Natural killer cell (primary cell): ENCODE data around the gene SNAPC4. TPM values are rescaled to one million over a fixed set of nuclear protein-coding genes. Genes with fewer than 3 reads are reported as not detected.
A peak's percentile ranks its signal among the peaks of the same experiment; 100 is the strongest.

Source experiments
- ATAC-seq, 3 donors: fragments of 150-1000 bp in 2 of 3; fragments of 200-7000 bp in 1 of 3; cut with Tn5 transposase; 1 replicate in 1 of 3; 2 replicates in 2 of 3; pipeline ENCODE4 v1.10.0; 2021; ENCODE audit warnings: mild to moderate bottlenecking in 2 of 3, moderate library complexity in 2 of 3
- DNase-seq, 2 donors: peaks; one replicate each; pipeline versions ENCODE4 v3.0.0 to v3.0.0-alpha.2; 2013 to 2021; ENCODE audit warnings: mixed read lengths in 1 of 2
- H3K27ac ChIP-seq: one replicate; pipeline ENCODE4 v1.5.1; 2013; ENCODE audit warnings: mild to moderate bottlenecking, low read length
- H3K27me3 ChIP-seq: one replicate; pipeline ENCODE4 v1.6.1; 2013; ENCODE audit warnings: low read length; ENCODE audit not compliant: control insufficient read depth, insufficient read depth
- H3K36me3 ChIP-seq: one replicate; pipeline ENCODE4 v1.6.1; 2013; ENCODE audit warnings: low read length; ENCODE audit not compliant: control insufficient read depth, insufficient read depth
- H3K4me1 ChIP-seq: one replicate; pipeline ENCODE4 v1.6.1; 2013; ENCODE audit warnings: low read length; ENCODE audit not compliant: control insufficient read depth, insufficient read depth
- H3K4me3 ChIP-seq: one replicate; pipeline ENCODE4 v1.5.1; 2013; ENCODE audit warnings: low read length
- H3K9me3 ChIP-seq: one replicate; pipeline ENCODE4 v1.6.1; 2013; ENCODE audit warnings: low read length; ENCODE audit not compliant: control insufficient read depth, insufficient read depth
- H3K27ac Mint-ChIP-seq, 2 donors: one replicate each; pipeline ENCODE4 v1.8.0; 2022; ENCODE audit warnings: mild to moderate bottlenecking in 2 of 2, mixed read lengths in 2 of 2, moderate library complexity in 1 of 2
- H3K27me3 Mint-ChIP-seq, 2 donors: one replicate each; pipeline ENCODE4 v1.8.0; 2022; ENCODE audit warnings: low read depth in 2 of 2, mixed read lengths in 2 of 2
- H3K36me3 Mint-ChIP-seq: one replicate; pipeline ENCODE4 v1.8.0; 2022; ENCODE audit warnings: mixed read lengths
- H3K4me1 Mint-ChIP-seq, 2 donors: one replicate each; pipeline ENCODE4 v1.8.0; 2022; ENCODE audit warnings: mixed read lengths in 2 of 2
- H3K4me3 Mint-ChIP-seq: one replicate; pipeline ENCODE4 v1.8.0; 2022; ENCODE audit warnings: mild to moderate bottlenecking, moderate library complexity, mixed read lengths
- H3K9me3 Mint-ChIP-seq, 2 donors: one replicate each; pipeline ENCODE4 v1.8.0; 2022; ENCODE audit warnings: mixed read lengths in 2 of 2
- CTCF ChIP-seq: fragments of 200-600 bp; IDR thresholded peaks from one replicate; pipeline ENCODE4 v1.8.0; 2022; ENCODE audit warnings: antibody characterized with exemption
- WGBS: methylation state at CpG from one replicate; pipeline ENCODE4 v1.1.7; 2013; ENCODE audit warnings: missing lambda C conversion rate; ENCODE audit not compliant: insufficient coverage; 5-methylcytosine and 5-hydroxymethylcytosine counted together
- intact Hi-C: fragments of 100-400 bp; cut with micrococcal nuclease; formaldehyde crosslinking; loops from one replicate; pipeline ENCODE4 v1.14.2; 2022
- total RNA-seq, 4 donors: library from RNA; stranded (reverse); fragments of 120-200 nt in 1 of 4; gene quantifications; one replicate each; pipeline versions ENCODE4 v1.2.3 to v1.2.4, GENCODE V29; 2013 to 2022

The SNAPC4 gene
- total RNA-seq, 3 donors from 2014 or later (not counting 1 experiment from before 2014, with no cell fraction given), result 9.0 to 11.3 (median 9.4) TPM

- H3K27me3 ChIP-seq, result no peaks in the 10 kb centered on the region
- ATAC-seq (no peak), DNase-seq (no peak)
- no peaks in the 10 kb centered on the region for H3K9me3 ChIP-seq
- H3K9me3 Mint-ChIP-seq, result no peaks in the 10 kb centered on the region
- no peak overlapping the region for H3K27ac Mint-ChIP-seq
- 98% methylated on average over 7 of the region's 7 CpGs for WGBS
- no peak overlapping the region for H3K27ac ChIP-seq
- peaks cover 22% of the 10 kb centered on the region for H3K36me3 Mint-ChIP-seq
- no peak for TF ChIP-seq CTCF
- no peak overlapping the region for H3K4me3 Mint-ChIP-seq
- peaks cover 83% of the 10 kb centered on the region for H3K36me3 ChIP-seq
- H3K4me3 ChIP-seq, result no peak overlapping the region
- no peaks in the 10 kb centered on the region for H3K4me1 Mint-ChIP-seq
- H3K4me1 ChIP-seq, result no peaks in the 10 kb centered on the region
- no peaks in the 10 kb centered on the region for H3K27me3 Mint-ChIP-seq
- intact Hi-C loops, result no loop called here
These were observed 45.8 kb upstream of the SNAPC4 start for GRCh38 chr9:136445799-136446198.

GRCh38 chr9:136444102-136444501, 44.1 kb upstream of the SNAPC4 start:
- no peak overlapping the region for H3K27ac ChIP-seq
- DNase-seq (no peak), ATAC-seq (no peak)
- H3K27ac Mint-ChIP-seq, result no peak overlapping the region
- 97% methylated on average over 20 of the region's 20 CpGs for WGBS
- peaks cover 68% of the 10 kb centered on the region for H3K36me3 ChIP-seq
- no peak for TF ChIP-seq CTCF
- peaks cover 22% of the 10 kb centered on the region for H3K36me3 Mint-ChIP-seq
- no peaks in the 10 kb centered on the region for H3K27me3 ChIP-seq
- no peaks in the 10 kb centered on the region for H3K9me3 ChIP-seq
- H3K4me3 Mint-ChIP-seq, result no peak overlapping the region
- H3K4me3 ChIP-seq, result no peak overlapping the region
- H3K4me1 ChIP-seq, result peaks cover 5% of the 10 kb centered on the region
- H3K27me3 Mint-ChIP-seq, result no peaks in the 10 kb centered on the region
- no peaks in the 10 kb centered on the region for H3K9me3 Mint-ChIP-seq
- H3K4me1 Mint-ChIP-seq, result no peaks in the 10 kb centered on the region
- intact Hi-C loops, result no loop called here

GRCh38 chr9:136443687-136444086, 43.7 kb upstream of the SNAPC4 start:
- peak overlapping the region; percentile 4 for H3K4me3 Mint-ChIP-seq
- intact Hi-C loops, result no loop called here
- no peak for ATAC-seq
- TF ChIP-seq CTCF, result no peak
- no peaks in the 10 kb centered on the region for H3K9me3 Mint-ChIP-seq
- no peak overlapping the region for H3K27ac ChIP-seq
- H3K9me3 ChIP-seq, result no peaks in the 10 kb centered on the region
- peaks cover 22% of the 10 kb centered on the region for H3K36me3 Mint-ChIP-seq
- H3K27me3 Mint-ChIP-seq, result no peaks in the 10 kb centered on the region
- WGBS, result 95% methylated on average over 7 of the region's 7 CpGs
- DNase-seq, result no peak
- H3K4me1 Mint-ChIP-seq, result peaks cover 0 to under 1% of the 10 kb centered on the region in 2 donors
- H3K36me3 ChIP-seq, result peaks cover 64% of the 10 kb centered on the region
- peaks cover 8% of the 10 kb centered on the region for H3K4me1 ChIP-seq
- H3K4me3 ChIP-seq, result no peak overlapping the region
- no peak overlapping the region for H3K27ac Mint-ChIP-seq
- no peaks in the 10 kb centered on the region for H3K27me3 ChIP-seq

- H3K27ac Mint-ChIP-seq, result peak overlapping the region in 1 of 2 donors; percentile 36
- peaks cover 0 to 6% of the 10 kb centered on the region in 2 donors for H3K4me1 Mint-ChIP-seq
- H3K27me3 ChIP-seq, result no peaks in the 10 kb centered on the region
- DNase-seq (no peak), ATAC-seq (no peak)
- H3K27ac ChIP-seq, result no peak overlapping the region
- peaks cover 21% of the 10 kb centered on the region for H3K36me3 Mint-ChIP-seq
- H3K4me3 ChIP-seq, result no peak overlapping the region
- H3K9me3 ChIP-seq, result no peaks in the 10 kb centered on the region
- peaks cover 13% of the 10 kb centered on the region for H3K4me1 ChIP-seq
- WGBS, result 98% methylated on average over 14 of the region's 15 CpGs
- intact Hi-C loops, result no loop called here
- TF ChIP-seq CTCF, result no peak
- H3K27me3 Mint-ChIP-seq, result no peaks in the 10 kb centered on the region
- H3K9me3 Mint-ChIP-seq, result no peaks in the 10 kb centered on the region
- H3K4me3 Mint-ChIP-seq, result no peak overlapping the region
- peaks cover 60% of the 10 kb centered on the region for H3K36me3 ChIP-seq
These were observed 43.1 kb upstream of the SNAPC4 start for GRCh38 chr9:136443087-136443486.
